HG02885 (cell line): ENCODE data around the gene SEC11A.
"Not testable (repeated sequence)": the region's sequence is repeated elsewhere in the genome, so short reads cannot be mapped to it uniquely, and the experiment has no call there.

Experiments
- ATAC-seq: cut with Tn5 transposase; IDR thresholded peaks from one replicate; pipeline ENCODE4 v1.9.1; 2021; ENCODE audit warnings: mild to moderate bottlenecking; ENCODE audit not compliant: unreplicated experiment, poor library complexity

SEC11A gene

GRCh38 chr15:84686446-84686845, 29.5 kb downstream of the SEC11A start:
- ATAC-seq: not testable (repeated sequence)

- ATAC-seq: no peak
Observed at GRCh38 chr15:84685304-84685703, 30.6 kb downstream of the SEC11A start.

- no peak for ATAC-seq
Observed at GRCh38 chr15:84684092-84684491, 31.8 kb downstream of the SEC11A start.

GRCh38 chr15:84681831-84682230, 34.1 kb downstream of the SEC11A start:
- no peak for ATAC-seq

- ATAC-seq: no peak
Observed at GRCh38 chr15:84671211-84671610, 44.7 kb downstream of the SEC11A start.

- ATAC-seq: no peak
Observed at GRCh38 chr15:84669726-84670125, 46.2 kb downstream of the SEC11A start.

- no peak for ATAC-seq
Observed at GRCh38 chr15:84668221-84668982, 47.5 kb downstream of the SEC11A start.

- no peak for ATAC-seq
Observed at GRCh38 chr15:84666373-84666772, 49.6 kb downstream of the SEC11A start.

GRCh38 chr15:84661001-84661400, 54.9 kb downstream of the SEC11A start:
- no peak for ATAC-seq

- no peak for ATAC-seq
Observed at GRCh38 chr15:84659904-84660781, 55.8 kb downstream of the SEC11A start.

- ATAC-seq: no peak
Observed at GRCh38 chr15:84658788-84659411, 57.0 kb downstream of the SEC11A start.

GRCh38 chr15:84658080-84658787, 57.7 kb downstream of the SEC11A start, which contains the start of gene NMB:
NMB (minus strand) TSS chr15:84658199; CDS start chr15:84658152, 47 bp downstream.
- ATAC-seq: peak; percentile 70

GRCh38 chr15:84657748-84658079, 58.2 kb downstream of the SEC11A start:
- ATAC-seq: no peak

GRCh38 chr15:84656972-84657371, 59.0 kb downstream of the SEC11A start:
- no peak for ATAC-seq

GRCh38 chr15:84654689-84655453, 61.1 kb downstream of the SEC11A start:
- ATAC-seq: peak; percentile 33

- peak; percentile 86 for ATAC-seq
Observed at GRCh38 chr15:84653910-84654688, 61.8 kb downstream of the SEC11A start, which contains the start of gene WDR73. WDR73 (minus strand) TSS chr15:84654283; CDS start chr15:84654274, 9 bp downstream.

- ATAC-seq: no peak
Observed at GRCh38 chr15:84653584-84653909, 62.4 kb downstream of the SEC11A start.

GRCh38 chr15:84649706-84650105, 66.2 kb downstream of the SEC11A start:
- ATAC-seq: no peak

- ATAC-seq: no peak
Observed at GRCh38 chr15:84648539-84648938, 67.4 kb downstream of the SEC11A start.
